HL-60 (cell line): ENCODE results near the gene P3H2.

Experiments
- DNase-seq, 2 experiments: peaks; one replicate each; pipeline ENCODE4 v3.0.0-alpha.2; 2010 to 2020; ENCODE audit warnings: low read depth in 1 of 2, low spot score in 1 of 2
- H3K27ac ChIP-seq: fragments of 250-450 bp; sonication (Bioruptor Pico); replicated peaks from 2 replicates; pipeline ENCODE4 v1.5.1; 2020; ENCODE audit warnings: mild to moderate bottlenecking, moderate library complexity
- H3K27me3 ChIP-seq: fragments of 250-450 bp; sonication (Bioruptor Pico); 2 replicates; pipeline ENCODE4 v1.5.1; 2021; ENCODE audit warnings: mild to moderate bottlenecking, moderate library complexity; ENCODE audit not compliant: insufficient read depth, poor library complexity, severe bottlenecking
- H3K4me3 ChIP-seq: replicated peaks from 2 replicates; pipeline ENCODE4 v1.5.1; 2011; ENCODE audit warnings: mild to moderate bottlenecking, control low read depth, low read length; ENCODE audit not compliant: insufficient read depth
- CTCF ChIP-seq: IDR thresholded peaks from one replicate; pipeline ENCODE4 v1.5.1; 2011; ENCODE audit warnings: low read length, control low read depth, inconsistent platforms; ENCODE audit not compliant: insufficient read depth
- GABPA ChIP-seq: IDR thresholded peaks from 2 replicates; pipeline ENCODE4 v1.6.1; 2012; ENCODE audit warnings: low read depth
- POLR2AphosphoS5 ChIP-seq: IDR thresholded peaks from 2 replicates; pipeline ENCODE4 v1.6.1; 2012; ENCODE audit warnings: low read depth
- REST ChIP-seq: IDR thresholded peaks from 2 replicates; pipeline ENCODE4 v1.6.1; 2012; ENCODE audit warnings: low read depth; ENCODE audit not compliant: insufficient replicate concordance
- SPI1 ChIP-seq: IDR thresholded peaks from 2 replicates; pipeline ENCODE4 v1.6.1; 2012; ENCODE audit warnings: low read depth, mild to moderate bottlenecking, borderline replicate concordance

Gene P3H2

GRCh38 chr3:190000187-190000860 is 120.4 kb downstream of the P3H2 start:
- DNase-seq: no peak
- Histone ChIP-seq H3K4me3 (no peak overlapping the region), H3K27me3 (no peaks in the 10 kb centered on the region), H3K27ac (no peak overlapping the region)
- TF ChIP-seq SPI1 (no peak), GABPA (no peak), REST (no peak), CTCF (no peak)

- H3K27ac ChIP-seq: no peak overlapping the region
- H3K4me3 ChIP-seq: no peak overlapping the region
- no peaks in the 10 kb centered on the region for H3K27me3 ChIP-seq
- TF ChIP-seq REST (no peak), POLR2AphosphoS5 (no peak), GABPA (no peak), SPI1 (no peak), CTCF (no peak)
- no peak for DNase-seq
Measured at GRCh38 chr3:189999718-190000117, 121.0 kb downstream of the P3H2 start.

GRCh38 chr3:189995129-189995528 is 125.6 kb downstream of the P3H2 start:
- DNase-seq: no peak
- no peak for TF ChIP-seq SPI1
- TF ChIP-seq REST: no peak
- TF ChIP-seq POLR2AphosphoS5: no peak
- no peak for TF ChIP-seq GABPA
- no peak for TF ChIP-seq CTCF
- Histone ChIP-seq H3K27ac (no peak overlapping the region), H3K4me3 (no peak overlapping the region), H3K27me3 (no peaks in the 10 kb centered on the region)
